Astrocyte of the cerebellum (primary cell): ENCODE results near the gene IFIT5.

Experiments
- DNase-seq: peaks from one replicate; pipeline ENCODE4 v3.0.0-alpha.2; 2011; ENCODE audit warnings: low read depth
- H3K4me3 ChIP-seq: 2 replicates; pipeline ENCODE4 v1.5.1; 2011; ENCODE audit warnings: mild to moderate bottlenecking, low read depth, low read length, moderate library complexity
- in situ Hi-C: cut with HindIII; loops from 2 replicates; pipeline ENCODE4 v1.10.0; 2017; ENCODE audit warnings: low sequenced_read_pairs
- TF ChIP-seq, protein P1 (sequence below): IDR thresholded peaks from 2 replicates; pipeline ENCODE4 v1.5.1; 2012; ENCODE audit warnings: low read length, low read depth, moderate library complexity, mild to moderate bottlenecking; ENCODE audit errors: missing control alignments

The IFIT5 gene

DNA sequence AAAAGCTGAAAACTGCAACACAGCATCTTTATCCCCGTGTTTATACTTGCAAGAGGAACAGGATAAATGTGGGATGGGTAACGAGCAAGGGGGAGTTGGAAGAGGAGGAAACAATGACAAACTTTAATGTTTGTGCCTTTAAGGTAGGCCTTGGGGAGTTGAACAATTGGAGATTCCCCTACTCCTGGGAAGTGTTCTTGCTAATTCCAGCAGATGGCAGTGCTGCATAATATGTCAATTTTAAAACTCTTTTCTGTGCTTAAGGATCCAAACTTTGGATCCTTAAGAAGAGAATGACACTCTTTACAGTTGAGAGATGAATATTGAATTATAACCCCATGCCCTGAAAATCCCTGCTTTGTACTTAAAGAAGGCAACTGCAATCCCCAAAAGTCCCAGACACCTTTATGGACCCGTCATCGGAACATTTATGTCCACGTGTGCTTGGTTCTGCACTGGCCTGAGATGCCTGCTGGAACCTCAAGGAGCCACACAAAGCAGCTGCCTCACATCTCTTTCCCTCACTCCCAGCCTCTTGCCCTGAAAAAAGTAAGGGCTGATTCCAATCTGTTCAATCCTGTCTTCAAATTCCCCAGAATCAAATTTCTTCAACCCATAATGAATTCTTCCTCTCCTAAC is 12.0 kb downstream of the IFIT5 start:
- no peak overlapping the region for H3K4me3 ChIP-seq
- TF ChIP-seq, protein P1, sequence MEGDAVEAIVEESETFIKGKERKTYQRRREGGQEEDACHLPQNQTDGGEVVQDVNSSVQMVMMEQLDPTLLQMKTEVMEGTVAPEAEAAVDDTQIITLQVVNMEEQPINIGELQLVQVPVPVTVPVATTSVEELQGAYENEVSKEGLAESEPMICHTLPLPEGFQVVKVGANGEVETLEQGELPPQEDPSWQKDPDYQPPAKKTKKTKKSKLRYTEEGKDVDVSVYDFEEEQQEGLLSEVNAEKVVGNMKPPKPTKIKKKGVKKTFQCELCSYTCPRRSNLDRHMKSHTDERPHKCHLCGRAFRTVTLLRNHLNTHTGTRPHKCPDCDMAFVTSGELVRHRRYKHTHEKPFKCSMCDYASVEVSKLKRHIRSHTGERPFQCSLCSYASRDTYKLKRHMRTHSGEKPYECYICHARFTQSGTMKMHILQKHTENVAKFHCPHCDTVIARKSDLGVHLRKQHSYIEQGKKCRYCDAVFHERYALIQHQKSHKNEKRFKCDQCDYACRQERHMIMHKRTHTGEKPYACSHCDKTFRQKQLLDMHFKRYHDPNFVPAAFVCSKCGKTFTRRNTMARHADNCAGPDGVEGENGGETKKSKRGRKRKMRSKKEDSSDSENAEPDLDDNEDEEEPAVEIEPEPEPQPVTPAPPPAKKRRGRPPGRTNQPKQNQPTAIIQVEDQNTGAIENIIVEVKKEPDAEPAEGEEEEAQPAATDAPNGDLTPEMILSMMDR: peak; percentile 68
- in situ Hi-C loops: no loop called here
- DNase-seq: peak; percentile 64

GRCh38 chr10:89427629-89428028 is 13.3 kb downstream of the IFIT5 start:
- TF ChIP-seq, protein P1: no peak
- in situ Hi-C loops: no loop called here
- peak; percentile 55 for DNase-seq
- no peak overlapping the region for H3K4me3 ChIP-seq

GRCh38 chr10:89428877-89429276 is 14.5 kb downstream of the IFIT5 start:
- H3K4me3 ChIP-seq: no peak overlapping the region
- in situ Hi-C loops: no loop called here
- TF ChIP-seq, protein P1: no peak
- peak; percentile 24 for DNase-seq

DNA sequence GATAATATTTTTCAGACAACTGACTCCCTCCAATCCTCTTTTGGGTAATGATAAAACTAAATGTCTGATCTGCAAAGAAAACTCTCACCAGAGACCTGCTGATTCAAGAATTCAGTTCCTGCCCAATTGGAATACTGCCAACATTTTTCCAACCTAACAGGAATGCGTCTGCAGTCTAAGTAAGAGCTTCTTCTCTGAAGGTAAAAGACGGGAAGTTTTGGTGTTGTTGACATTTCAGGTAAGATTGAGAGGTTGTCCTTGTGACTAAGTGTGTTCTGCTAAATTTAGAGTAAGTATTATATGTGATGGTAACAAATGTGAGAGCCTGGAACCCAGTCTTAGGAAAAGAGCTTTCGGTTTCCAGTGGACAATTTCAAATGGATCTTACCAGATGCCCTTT is 17.6 kb downstream of the IFIT5 start:
- in situ Hi-C loops: no loop called here
- peak; percentile 82 for DNase-seq
- H3K4me3 ChIP-seq: no peak overlapping the region
- TF ChIP-seq, protein P1: no peak

GRCh38 chr10:89438525-89438924 is 24.2 kb downstream of the IFIT5 start:
- no peak for DNase-seq
- no peak overlapping the region for H3K4me3 ChIP-seq
- in situ Hi-C loops: no loop called here
- TF ChIP-seq, protein P1: no peak

DNA sequence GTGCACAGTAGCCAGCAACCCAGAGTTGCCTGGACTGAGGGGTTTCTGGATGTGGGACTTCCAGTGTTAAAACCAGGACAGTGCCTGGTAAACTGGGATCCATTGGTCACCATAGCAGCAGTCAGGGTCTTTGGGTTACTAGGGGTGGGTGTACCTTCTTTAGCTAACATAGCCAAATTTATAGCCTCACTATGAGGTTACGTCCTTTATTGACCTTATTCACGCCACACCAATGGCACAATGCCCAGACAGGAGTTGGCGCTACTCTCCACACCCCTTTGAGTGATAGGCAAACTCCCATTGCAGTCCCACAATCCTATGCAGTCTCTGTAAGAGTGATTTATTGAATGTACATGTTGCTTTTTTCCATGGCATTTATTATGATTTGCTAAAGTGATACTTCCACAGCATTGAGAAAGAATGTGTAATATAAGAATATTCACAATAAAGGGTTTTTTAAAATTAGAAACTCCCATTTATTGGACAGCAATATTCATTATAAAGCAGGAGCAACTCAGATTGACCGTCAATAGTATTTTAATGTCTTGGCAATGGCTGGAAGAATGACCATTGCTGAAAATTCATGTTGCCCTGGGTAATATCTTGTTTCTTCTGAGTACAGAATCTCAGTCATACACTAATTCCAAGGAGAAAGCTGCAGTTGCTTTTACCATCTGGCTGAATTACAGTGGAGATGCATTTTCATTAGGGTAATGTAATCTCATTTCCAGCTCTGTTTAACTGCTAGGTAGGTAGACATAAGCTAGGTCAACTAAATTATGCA is 26.1 kb downstream of the IFIT5 start:
- TF ChIP-seq, protein P1: no peak
- no peak for DNase-seq
- in situ Hi-C loops: no loop called here
- H3K4me3 ChIP-seq: no peak overlapping the region
